Fibroblast of skin of abdomen (primary cell): ENCODE measurements around the gene C16orf74.
A peak's percentile ranks its signal among the peaks of the same experiment; 100 is the strongest.

Experiments
- DNase-seq: peaks from one replicate; pipeline ENCODE4 v3.0.0-alpha.2; 2013

The C16orf74 gene

DNA sequence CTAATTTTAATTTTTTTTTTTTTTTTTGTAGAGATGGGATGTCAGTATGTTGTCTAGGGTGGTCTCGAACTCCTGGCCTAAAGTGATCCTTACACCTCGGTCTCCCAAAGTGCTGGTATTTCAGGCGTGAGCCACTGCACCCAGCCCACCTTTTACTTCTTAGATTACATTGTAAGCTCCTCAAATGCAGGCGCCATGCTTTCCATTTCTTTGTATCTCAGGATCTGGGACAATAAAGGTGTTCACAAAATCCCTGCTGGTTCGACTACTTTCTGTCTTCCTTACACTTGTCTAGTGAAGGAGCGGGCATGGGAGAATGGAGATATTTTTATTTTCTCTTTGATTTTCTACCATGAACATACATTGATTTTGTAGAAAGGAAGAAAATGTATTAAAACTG lies 23.2 kb upstream of the C16orf74 start:
- no peak for DNase-seq

DNA sequence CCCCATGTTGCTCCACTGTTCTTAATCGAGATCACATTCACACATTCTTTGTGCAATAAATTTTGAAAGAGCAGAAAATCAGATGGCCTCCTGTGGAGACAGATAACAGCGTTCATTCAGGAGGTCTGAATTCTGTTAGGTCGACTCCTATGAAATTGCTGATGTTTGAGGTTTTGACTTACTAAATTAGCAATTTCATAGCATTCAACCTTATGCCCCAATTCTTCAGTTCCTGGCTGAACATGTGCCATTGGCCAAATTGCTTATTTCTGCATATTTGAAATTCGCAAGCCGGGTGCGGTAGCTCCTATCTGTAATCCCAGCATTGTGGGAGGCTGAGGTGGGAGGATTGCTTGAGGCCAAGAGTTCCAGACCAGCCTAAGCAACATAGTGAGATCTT lies 22.1 kb upstream of the C16orf74 start:
- no peak for DNase-seq

DNA sequence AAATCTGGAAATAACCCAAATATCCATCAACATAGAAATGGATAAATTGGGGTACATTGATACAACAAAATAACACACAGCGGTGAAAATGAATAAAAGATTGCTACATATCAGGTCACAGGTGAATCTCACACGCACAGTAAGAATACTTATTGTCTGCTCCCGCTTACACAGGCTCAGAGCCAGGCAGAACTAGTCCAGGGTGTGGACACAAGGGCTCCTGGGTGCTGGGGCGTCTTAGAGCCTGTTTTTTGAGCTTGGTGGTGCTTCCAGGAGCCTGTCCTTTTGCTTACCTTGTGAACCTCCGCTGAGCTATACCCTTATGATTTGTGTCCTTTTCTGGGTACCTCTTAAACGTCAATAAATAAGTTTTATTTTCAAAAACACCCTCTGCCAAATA lies 19.8 kb upstream of the C16orf74 start:
- DNase-seq: no peak

DNA sequence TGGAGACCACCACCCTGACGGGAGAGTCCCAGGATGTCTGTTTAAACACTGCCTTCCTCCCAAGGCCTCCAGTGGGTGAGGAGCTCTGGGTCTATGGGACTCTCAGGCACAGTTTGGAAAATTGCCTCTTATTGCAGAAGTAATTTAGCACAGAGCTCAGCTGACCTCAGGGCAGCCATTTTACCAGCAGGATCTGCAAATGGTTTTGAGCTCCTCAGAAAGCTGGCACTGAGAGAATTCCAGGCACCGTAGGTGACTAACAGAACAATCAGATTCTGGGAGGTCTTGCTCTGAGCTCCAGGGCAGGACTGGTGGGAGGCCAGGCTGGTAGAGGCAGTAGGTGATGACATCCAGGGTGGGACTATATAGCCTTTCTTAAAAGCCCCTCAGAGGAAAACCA lies 17.3 kb upstream of the C16orf74 start:
- DNase-seq: no peak

DNA sequence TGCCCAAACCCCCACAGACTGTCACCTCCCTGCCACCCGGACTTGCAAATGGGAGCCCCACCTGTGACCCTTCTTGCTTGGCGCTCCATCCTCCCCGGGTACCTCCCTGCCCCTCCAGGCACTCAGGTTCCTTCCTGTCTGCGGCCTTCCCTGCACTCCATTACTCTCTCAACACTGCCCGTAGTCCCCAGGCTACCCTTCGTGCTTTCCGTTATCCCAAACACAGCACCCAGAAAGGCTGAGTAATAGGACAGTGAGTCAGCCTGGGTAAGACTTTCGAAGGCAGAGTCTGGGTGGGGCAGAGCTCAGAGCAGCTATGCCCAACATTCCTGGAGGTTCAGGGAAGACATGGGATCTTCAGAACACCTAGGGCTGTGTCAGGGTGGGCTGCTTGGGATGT lies 16.6 kb upstream of the C16orf74 start:
- DNase-seq: peak; percentile 87

DNA sequence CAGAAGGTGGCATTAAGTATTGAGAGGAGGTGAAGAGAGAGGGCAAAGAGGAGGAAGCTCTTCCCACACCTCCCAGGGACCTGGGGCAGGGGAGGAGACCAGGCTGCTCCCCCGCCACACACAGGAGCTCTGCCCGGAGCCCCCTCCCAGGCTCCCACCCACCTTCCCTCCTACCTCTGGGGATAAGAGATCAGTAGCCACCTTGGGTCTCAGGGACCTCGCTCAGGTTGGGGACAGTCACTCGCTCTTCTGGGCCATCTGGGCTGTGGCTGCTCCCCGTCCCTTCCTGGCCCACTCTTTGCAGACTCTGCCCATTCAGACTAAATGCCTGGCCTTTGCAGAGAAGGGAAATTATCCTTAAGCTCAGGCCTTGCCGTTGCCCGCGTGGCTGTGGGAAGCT lies 14.9 kb upstream of the C16orf74 start:
- no peak for DNase-seq

DNA sequence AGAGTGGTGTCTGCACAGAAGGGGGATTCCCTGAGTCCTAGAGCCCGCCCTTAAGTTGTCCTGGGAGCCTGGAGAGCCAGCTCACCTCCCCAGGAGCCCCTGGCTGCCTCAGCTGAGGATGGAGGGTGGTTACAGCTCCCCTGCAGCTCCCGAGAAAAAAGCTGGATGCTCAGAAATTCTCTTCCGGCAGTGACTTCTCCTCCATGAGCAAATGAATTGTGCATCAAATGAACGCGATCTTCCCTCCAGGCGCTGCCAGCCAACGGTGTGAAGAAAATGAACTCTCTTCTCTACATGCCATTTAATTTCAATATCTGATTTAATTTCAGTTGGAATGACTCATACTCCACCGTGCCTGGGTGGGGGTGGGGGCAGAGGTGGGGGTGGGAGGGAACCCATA lies 14.3 kb upstream of the C16orf74 start:
- DNase-seq: no peak

DNA sequence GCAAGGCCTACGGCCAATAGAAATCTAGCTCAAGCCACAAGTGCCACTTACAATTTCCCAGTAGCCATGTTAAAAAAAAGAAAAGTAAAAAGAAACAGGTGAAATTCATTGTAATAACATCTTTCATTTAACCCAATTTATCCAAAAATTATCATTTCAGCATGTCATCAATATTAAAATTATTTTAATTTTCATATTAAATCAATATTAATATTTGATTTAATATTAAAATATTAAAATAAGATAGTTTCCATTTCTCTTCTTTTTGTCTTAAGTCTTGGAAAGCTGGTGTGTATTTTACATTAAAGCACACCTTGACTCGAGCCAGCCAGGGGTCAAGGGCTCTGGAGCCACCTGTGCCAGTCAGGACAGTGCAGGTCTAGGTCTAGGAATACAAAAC lies 12.7 kb upstream of the C16orf74 start:
- no peak for DNase-seq

DNA sequence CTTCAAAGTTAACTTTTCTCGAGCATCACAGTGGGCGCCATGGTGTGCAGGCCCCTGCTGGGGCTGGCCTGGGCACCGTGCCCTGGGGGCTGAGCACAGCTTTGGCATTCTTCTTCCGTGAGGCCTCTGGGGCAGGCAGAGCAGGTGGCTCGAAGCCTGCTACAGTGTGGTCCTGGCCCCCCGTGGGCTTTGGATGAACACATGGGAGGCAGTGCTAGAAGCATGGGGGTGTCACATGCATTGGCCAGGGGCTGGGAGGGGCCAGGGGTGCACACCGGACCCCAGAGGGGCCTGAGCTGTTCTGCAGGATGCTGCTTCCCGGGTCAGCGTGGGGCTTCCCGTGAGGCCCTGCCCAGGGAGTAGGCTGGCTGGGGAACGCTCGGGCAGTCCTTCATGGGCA lies 12.1 kb upstream of the C16orf74 start:
- no peak for DNase-seq

DNA sequence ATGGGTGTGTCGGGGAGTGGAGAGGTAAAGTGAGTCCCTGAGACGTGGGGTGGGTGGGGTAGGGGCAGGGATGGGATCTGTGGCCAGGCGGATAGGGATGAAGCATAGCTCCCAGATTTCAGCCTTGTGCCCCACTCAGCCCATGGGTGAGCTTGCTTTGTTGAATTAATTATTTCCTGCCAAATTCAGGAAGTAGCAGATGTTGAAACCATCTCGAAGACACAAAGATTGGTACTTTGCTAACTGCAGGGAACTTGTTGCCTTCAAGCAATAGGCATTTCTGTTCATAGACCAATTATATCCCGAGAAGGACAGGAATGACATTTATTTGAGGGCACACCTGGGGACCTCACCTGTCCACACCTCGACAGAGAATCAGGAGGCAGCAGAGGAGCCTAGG lies 11.0 kb upstream of the C16orf74 start:
- DNase-seq: no peak

DNA sequence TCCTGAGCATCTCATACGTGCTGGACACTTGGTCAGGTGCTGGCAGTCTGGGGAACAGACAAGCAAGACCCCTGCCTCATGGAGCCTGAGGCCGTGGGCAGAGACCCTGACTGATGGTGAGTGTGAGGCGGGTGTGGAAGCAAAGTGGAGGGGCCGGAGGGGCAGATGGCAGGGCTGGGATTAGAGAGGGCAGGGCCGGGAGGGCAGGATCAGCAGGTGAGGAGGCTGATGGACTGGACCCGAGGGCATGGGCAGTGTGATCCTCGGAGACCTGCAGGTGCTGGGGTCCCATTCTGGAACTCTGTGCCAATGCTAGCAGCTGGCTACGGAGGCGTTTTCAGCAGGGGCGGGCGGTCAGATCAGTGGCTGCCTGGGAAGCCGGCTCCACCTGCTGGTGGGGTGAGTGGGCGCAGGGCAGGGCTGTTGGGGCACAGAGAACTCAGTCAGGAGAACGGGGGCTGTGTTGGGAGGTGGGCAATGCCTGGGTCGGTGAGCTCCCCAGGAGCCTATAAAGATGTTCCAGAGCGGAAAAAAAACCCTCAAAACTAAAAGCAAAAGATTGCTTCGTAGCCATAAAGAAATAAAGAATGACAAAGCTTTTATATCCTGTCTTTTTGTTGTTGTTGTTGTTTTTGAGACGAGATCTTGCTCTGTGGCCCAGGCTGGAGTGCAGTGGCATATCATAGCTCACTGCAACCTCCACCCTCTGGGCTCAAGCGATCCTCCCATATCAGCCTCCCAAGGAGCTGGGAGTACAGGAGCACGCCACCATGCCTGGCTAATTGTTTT lies 8.9 kb upstream of the C16orf74 start:
- no peak for DNase-seq

DNA sequence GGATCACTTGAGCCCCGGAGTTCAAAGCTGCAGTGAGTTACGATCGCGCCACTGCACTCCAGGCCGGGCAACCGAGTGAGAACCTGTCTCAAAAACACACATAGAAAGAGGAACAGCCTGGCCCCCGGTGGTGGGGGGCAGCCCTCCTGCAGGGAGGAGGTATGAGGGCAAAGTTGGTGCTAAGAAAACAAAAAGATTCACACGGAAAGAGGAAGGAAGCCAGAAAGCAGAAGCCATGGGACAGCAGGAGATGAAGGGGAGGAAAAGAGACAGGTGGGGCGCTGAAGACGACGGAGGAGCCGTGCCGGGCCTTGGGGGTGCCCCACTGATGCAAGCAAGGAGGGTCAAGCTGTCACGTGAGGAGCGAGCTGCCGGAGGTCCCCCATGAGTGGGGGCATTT lies 8.2 kb upstream of the C16orf74 start:
- DNase-seq: no peak

DNA sequence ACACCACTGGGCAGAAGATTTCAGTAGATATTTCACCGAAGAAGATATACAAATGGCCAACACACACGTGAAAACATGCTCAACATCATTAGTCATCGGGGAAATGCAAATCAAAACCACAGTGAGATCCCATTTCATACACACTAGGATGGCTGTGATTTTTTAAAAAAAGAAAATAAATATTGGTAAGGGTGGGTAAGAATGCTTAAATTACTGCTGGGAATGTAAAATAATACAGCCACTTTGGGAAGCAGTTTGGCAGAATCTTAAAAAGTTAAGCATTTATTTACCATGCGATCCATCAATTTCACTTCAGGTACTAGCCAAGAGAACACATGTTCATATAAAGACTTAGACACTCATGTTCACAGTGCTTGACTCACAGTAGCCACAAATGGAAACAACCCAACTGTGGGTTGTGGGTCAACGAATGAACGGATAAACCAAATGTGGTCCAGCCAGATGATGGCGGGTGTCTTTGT lies 6.5 kb upstream of the C16orf74 start:
- peak; percentile 73 for DNase-seq

DNA sequence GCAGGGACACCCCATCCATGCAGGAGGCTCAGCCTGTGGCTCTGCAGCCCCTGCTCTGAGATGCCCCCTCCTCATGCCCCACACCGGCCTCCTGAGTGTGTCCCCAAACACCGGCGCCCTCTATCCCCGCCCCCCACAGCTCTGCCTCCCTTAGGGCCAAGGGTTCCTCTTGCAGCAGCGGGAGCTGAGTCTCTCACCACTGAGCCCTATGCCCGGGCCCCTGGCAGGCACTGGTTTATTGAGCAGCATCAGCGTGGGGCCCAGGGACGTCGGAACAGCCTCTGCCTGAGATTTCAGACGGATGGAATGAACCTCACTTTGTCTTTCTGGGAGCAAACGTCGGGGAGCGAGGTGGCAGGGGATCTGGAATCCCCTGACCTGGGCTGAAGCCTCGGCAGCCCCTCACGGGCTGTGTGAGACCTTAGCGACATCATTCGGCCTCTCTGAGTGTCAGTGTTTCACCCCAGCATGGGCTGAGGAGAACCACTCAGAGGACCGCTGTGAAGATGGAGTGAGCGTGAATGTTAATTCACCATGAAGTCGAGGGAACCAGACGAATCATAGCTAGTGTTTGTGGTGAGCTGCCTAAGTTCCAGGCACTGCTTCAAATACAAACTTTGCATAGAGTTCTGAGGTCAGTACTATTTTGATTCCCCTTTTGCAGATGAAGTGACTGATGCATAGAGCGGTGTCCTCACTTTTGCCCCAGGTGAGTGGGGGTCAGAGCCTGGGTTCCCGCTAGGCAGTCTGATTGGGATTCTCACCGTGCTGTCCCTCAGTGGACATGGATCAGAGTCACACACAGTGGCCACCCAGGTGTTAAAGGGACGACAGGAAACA lies 5.3 kb upstream of the C16orf74 start:
- peak; percentile 31 for DNase-seq

DNA sequence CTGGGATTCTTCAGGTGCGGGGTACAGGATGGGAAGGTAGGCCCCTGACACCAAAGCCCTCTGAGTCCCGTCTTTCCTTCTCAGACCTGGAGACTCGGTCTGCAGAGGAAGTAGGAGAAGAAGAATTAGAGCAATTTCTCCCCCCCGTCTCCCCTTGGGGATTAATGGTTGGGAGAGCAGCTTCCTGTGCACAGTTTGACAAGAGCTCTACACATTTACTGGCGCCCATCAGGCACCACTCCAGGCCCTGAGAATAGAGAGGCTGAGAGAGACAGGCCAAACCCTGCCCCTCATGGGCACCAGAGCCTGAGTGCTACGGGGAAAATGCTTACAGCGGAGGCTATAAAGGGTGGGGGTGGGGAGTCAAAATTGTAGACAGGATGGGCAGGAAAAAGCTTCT lies 3.5 kb upstream of the C16orf74 start:
- no peak for DNase-seq

DNA sequence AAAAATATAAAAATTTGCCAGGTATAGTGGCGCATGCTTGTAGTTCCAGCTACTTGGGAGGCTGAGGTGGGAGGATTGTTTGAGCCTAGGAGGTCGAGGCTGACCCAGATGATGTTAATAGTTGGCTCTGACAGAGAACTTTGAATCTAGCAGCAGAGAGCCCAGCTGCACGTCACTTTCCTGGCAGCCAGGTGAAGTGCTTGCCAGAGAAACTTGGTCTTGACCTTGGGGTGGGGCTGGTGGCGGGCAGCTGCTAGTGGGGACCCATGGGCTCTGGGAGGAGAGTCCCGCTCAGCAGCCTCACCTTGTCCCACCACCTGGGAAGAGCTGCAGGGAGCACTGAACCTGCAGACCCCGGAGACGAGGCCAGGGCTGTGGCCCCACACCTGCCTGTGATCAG lies 3.1 kb upstream of the C16orf74 start:
- DNase-seq: no peak

DNA sequence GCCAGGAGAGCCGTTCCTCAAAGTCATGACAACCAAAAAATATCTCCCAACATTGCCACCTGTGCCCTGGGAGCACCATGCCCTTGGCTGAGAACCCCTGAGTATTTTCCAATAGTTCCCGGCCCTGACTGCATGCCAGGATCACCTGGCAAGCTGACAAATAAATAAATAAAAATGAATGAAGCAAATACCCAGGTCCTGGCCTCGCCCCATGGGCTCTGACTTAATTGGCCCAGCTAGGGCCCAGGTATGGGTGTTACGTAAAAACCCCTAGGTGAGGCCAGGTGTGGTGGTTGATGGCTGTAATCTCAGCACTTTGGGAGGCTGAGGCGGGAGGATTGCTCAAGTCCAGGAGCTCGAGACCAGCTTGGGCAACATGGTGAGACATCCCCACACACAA lies 2.7 kb upstream of the C16orf74 start:
- no peak for DNase-seq

DNA sequence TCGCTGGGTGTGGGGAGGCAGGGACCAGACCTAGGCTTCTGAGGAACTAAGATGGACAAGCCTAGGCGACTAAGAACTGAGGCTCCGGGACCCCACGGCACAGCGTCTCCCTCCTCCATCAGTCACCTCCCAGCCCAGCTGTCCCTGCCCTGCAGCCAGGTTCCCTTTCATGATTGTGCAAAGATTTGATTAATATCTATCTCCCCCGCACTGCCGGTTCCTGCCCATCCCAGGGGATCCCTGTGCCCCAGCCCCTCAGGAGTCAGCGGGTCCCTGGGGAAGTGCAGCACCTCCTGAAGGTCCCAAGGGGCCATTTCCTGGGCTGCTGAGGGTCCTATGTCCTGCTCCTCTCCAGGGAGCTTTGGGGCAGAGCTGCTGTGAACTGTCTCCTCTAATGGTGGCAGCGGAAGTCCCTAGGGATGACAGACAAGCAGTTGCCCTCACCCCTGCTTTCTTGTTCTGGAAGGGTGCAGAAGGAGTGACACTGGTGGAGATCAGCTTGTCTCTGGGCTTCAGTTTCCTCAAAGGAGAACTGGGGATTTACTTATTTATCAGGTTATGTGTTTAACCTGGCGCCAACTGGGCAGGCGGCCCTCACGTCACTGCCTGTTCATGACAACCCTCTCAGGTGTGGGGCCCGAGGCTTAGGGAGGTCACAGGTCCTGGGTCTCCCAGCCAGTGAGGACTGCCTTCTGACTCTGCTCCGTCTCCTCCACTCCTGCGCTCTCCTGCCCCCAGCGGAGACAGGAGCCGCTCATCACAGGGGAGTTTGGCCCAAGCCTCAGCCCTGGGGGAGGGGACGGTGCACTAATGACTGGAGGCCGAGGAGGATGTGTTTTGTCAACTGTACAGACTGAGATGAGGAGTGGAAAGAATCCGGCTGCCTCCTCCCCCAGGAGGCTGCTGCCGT lies 1.9 kb upstream of the C16orf74 start:
- DNase-seq: peak; percentile 72

DNA sequence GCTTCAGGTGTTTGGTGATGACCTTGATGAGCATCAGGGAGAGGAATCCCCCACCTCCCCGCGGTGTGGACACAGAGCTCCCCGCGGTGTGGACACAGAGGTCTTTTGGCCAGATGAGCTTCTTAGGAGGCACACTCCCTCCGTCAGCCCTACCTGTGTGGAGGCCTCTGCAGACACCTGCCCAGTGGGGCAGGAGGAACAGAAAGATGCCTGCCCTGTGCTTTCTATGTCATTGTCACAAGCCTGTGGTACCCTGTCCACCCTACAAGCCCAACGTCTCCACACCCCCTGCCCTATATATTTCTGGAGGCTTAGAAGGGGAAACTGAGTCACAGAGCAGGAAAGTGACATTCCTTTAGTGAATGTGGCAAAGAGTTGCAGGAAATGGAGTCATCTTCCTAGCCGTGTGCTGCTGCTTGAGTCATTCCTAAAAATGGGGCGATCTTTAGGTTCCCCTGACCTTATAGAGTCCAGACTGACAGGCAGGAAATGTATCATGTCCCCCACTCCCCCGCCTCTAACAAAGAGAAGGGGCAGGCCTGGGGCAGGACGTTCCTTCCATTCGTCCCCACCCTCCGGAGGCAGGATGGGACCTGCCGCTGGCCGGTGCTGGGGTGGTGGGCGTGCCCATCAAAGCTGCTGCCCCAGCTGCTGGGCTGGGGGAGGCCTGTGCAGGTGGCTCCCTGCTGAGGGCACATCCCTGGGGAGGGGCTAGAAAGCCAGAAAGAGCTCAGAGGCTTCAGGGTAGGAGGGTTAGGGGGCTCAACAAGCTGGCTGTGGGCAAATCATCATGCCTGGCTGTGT lies 1.0 kb upstream of the C16orf74 start:
- peak; percentile 45 for DNase-seq

DNA sequence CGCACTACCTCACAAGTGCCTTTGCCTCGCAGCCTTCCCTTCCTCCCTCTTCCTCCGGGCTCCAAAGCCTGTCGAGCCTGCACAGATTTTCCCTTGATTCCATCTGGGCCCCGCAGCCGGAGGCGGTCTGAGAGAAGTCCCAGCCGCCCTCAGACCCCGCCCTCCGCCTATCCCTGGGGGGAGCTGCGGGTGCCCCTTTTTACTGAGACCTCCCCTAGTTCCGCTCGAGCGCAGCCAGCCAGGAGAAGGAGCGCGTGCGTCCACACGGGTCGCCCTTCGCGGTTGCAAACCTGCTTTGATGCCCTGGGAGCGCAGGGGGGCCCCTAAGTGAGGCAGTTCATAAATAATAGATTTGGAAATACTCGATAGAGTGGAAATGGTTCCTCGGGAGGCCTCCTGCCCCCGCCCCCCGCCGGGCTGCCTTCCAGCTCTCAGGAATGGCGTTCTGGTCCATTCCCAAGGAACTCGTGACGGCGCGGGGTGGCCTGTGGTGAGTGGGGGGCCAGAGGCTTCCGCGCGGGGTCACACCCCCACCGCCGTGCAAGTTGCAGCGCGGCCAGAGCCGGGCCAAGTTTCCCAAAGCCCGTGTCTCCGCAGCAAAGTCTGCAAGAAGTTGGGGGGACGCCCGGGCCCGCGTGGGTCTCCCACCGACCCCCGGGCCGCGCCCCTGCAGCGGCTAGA lies 610 bp downstream of the C16orf74 start:
- DNase-seq: peak; percentile 58

DNA sequence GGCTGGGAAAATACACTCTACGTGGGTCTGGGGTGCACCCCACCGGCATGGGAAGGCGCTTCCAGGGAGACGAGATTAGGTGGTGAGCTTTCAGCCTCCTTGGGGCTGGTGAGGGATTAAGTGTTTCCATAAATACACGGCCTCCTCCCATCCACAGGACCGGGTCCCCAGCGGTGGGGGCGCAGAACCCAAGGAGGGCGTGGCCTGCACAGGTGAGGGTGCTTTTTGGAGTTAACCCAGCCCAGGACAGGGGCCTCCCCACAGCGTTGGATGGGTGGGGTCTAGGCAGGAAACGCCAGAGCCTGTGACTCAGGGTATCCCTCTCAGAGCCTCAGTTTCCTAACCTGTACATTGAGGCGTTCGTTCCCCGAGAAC lies 1.1 kb downstream of the C16orf74 start:
- DNase-seq: no peak
